Measurements from ENCODE around the gene ZFC3H1.
"Not testable (repeated sequence)": the region's sequence is repeated elsewhere in the genome, so short reads cannot be mapped to it uniquely, and the experiment has no call there.

DNA sequence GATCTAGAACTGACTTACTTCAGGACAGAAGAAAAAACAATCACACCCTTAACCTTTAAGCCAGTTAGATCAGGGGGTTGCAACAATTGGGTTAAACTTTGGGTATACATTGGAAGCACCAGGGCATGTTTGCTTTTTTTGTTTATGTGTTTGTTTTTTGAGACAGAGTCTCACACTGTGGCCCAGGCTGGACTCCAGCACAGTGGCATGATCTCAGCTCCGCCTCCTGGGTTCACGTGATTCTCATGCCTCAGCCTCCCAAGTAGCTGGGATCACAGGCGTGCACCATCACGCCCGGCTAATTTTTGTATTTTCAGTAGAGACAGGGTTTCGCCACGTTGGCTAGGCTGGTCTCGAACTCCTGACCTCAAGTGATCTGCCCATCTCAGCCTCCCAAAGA lies 38.5 kb upstream of the ZFC3H1 start:
- TF ChIP-seq CTCF, POLR2A (IDR thresholded peaks at IDR 0.05): not testable (repeated sequence)
